ENCODE data around the gene MICAL3.

The MICAL3 gene

GRCh38 chr22:17738386-17739128, 285.8 kb downstream of the MICAL3 start:
- DNase-seq: peak in 4 of 10 donors; percentile 21 to 76 (median 39)
- intact Hi-C loops (cut with DNase I): no loop called here
